SK-N-MC (cell line): ENCODE results near the gene SCAF8.

Source experiments
- EZH2 ChIP-seq: fragments of 200-600 bp; sonication (generic); IDR thresholded peaks from one replicate; pipeline ENCODE4 v1.6.1; 2017; ENCODE audit warnings: antibody characterized with exemption
- POLR2AphosphoS5 ChIP-seq: IDR thresholded peaks from 2 replicates; pipeline ENCODE4 v1.6.1; 2012; ENCODE audit warnings: mild to moderate bottlenecking, low read depth, low read length, borderline replicate concordance

DNA sequence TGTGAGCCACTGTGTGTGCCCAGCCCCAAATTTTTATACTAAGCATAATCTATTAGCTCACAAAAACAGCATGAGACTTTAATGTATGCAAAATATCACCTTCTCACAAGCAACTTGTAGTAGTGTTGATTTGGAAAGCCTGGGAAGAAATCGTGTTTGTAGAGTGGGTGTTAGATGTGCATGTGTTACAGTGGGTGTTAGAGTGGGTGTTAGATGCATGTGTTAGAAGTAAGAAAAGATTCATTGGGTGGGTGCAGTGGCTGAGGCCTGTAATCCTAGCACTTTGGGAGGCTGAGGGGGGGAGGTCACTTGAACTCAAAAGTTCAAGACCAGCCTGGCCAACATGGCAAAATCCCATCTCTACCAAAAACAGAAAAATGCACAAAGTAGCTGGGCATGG lies 6.3 kb upstream of the SCAF8 start:
- no peak for TF ChIP-seq EZH2
- TF ChIP-seq POLR2AphosphoS5 = no peak
